ENCODE measurements around the gene DEF6. TPM values are rescaled to one million over a fixed set of nuclear protein-coding genes. Genes with fewer than 3 reads are reported as not detected.

The DEF6 gene
- total and polyA plus RNA-seq, 2 of the 8 experiments (the other 6 are each of a cell fraction or from before 2014, with no cell fraction given), result 3.3 to 4.1 TPM

DNA sequence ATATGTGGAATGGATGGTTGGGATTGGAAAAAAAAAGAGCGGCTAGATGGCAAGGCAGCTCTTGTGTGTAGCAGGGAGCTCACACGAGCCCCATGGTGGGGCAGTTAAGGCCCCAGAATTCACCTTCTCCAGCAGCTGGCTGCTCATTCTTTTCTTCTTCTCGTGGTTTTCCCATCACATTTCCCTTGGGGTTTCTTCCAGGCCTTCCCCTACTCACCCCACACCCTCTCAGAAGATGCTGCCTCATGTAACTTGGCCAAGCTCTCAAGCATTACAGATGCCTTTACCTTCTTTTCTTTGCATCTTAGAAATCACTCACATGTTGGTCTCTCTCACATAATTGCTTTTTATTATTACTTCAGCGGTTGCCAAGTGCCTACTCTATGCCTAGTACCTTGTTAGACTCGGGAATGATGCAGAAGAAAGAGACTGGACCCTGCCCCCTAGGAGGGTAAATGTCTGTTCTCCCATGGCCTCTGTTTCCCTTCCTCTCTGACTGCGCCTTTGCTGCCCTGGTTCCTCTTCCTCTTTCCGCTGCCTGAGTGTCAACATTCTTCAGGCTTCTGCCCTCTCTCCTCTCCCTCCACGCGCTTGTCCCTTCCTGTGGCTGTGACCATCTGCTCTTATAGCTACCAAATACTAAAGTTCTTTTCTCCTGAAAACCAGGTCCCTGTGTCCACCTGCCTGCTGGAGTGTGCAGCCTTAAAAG, 73.3 kb downstream of the DEF6 start (continued):
- TF ChIP-seq EP300 (IDR thresholded peaks at IDR 0.05; ENCODE audit: borderline replicate concordance in 1 of 2, low read depth in 2 of 2, low read length in 2 of 2), result no peak

Other genes with a start within 250 kb of the DEF6 start
- not detected in 2 replicates for gene TCP11, start 156.5 kb upstream of the DEF6 start, total RNA-seq (2021; fragmentation: NEBNext Ultra II Directional; extraction: Animal tissue kit (Norgen Biotek cat#: 25700))
- 0.11 and 0.22 TPM in 2 replicates for gene TCP11, start 156.5 kb upstream of the DEF6 start, polyA plus RNA-seq (2011; rRNA removed)
- 1.0 TPM in 2 replicates for gene SCUBE3, start 83.9 kb upstream of the DEF6 start, total RNA-seq (2021; fragmentation: NEBNext Ultra II Directional; extraction: Animal tissue kit (Norgen Biotek cat#: 25700))
- 0.80 and 1.1 TPM in 2 replicates for gene SCUBE3, start 83.9 kb upstream of the DEF6 start, polyA plus RNA-seq (2011; rRNA removed)
- 17.9 and 18.3 TPM in 2 replicates for gene ZNF76, start 38.1 kb upstream of the DEF6 start, total RNA-seq (2021; fragmentation: NEBNext Ultra II Directional; extraction: Animal tissue kit (Norgen Biotek cat#: 25700))
- 23.9 and 27.2 TPM in 2 replicates for gene ZNF76, start 38.1 kb upstream of the DEF6 start, polyA plus RNA-seq (2011; rRNA removed)
- 14.9 and 16.9 TPM in 2 replicates for gene PPARD, start 44.7 kb downstream of the DEF6 start, total RNA-seq (2021; fragmentation: NEBNext Ultra II Directional; extraction: Animal tissue kit (Norgen Biotek cat#: 25700))
- 14.6 and 18.9 TPM in 2 replicates for gene PPARD, start 44.7 kb downstream of the DEF6 start, polyA plus RNA-seq (2011; rRNA removed)
- gene FANCE, start 154.5 kb downstream of the DEF6 start, total RNA-seq (2021; fragmentation: NEBNext Ultra II Directional; extraction: Animal tissue kit (Norgen Biotek cat#: 25700)), result 16.1 and 16.4 TPM in 2 replicates
- 17.0 and 19.2 TPM in 2 replicates for gene FANCE, start 154.5 kb downstream of the DEF6 start, polyA plus RNA-seq (2011; rRNA removed)
- 1,893 and 1,923 TPM in 2 replicates for gene RPL10A, start 170.6 kb downstream of the DEF6 start, total RNA-seq (2021; fragmentation: NEBNext Ultra II Directional; extraction: Animal tissue kit (Norgen Biotek cat#: 25700))
- 2,801 and 2,948 TPM in 2 replicates for gene RPL10A, start 170.6 kb downstream of the DEF6 start, polyA plus RNA-seq (2011; rRNA removed)
- gene TEAD3, start 199.3 kb downstream of the DEF6 start, total RNA-seq (2021; fragmentation: NEBNext Ultra II Directional; extraction: Animal tissue kit (Norgen Biotek cat#: 25700)), result 27.0 and 28.7 TPM in 2 replicates
- 20.1 and 31.0 TPM in 2 replicates for gene TEAD3, start 199.3 kb downstream of the DEF6 start, polyA plus RNA-seq (2011; rRNA removed)
- 5.0 and 6.8 TPM in 2 replicates for gene TULP1, start 215.1 kb downstream of the DEF6 start, total RNA-seq (2021; fragmentation: NEBNext Ultra II Directional; extraction: Animal tissue kit (Norgen Biotek cat#: 25700))
- gene TULP1, start 215.1 kb downstream of the DEF6 start, polyA plus RNA-seq (2011; rRNA removed), result 3.2 and 4.4 TPM in 2 replicates